Caco-2 (cell line): ENCODE data around the gene UHMK1. TPM values are rescaled to one million over a fixed set of nuclear protein-coding genes. Genes with fewer than 3 reads are reported as not detected.
"Not testable (repeated sequence)": the region's sequence is repeated elsewhere in the genome, so short reads cannot be mapped to it uniquely, and the experiment has no call there.

Experiments
- BruUV-seq: library from RNA; stranded (reverse); fragments of 400-500 nt; replicated peaks from 2 replicates; lab custom pipeline; 2021; lab: Mats Ljungman, UMichigan
- CTCF ChIA-PET: fragments of 300-600 bp; sonication (Branson Sonifier 250); formaldehyde crosslinking; loops from one replicate; lab custom pipeline; 2022; ENCODE audit warnings: antibody characterized with exemption; lab: Charles Lee
- POLR2A ChIA-PET: fragments of 300-600 bp; sonication (Branson Sonifier 250); formaldehyde crosslinking; loops from one replicate; lab custom pipeline; 2022; ENCODE audit warnings: antibody characterized with exemption; lab: Charles Lee
- DNase-seq, 2 experiments: peaks; one replicate each; pipeline versions ENCODE4 v3.0.0 to v3.0.0-alpha.2; 2020 to 2022
- H3K27me3 ChIP-seq: replicated peaks from 2 replicates; pipeline ENCODE4 v1.6.0; 2011; ENCODE audit warnings: low read length; ENCODE audit not compliant: control insufficient read depth, insufficient read depth
- H3K36me3 ChIP-seq: 2 replicates; pipeline ENCODE4 v1.5.1; 2011; ENCODE audit warnings: low read length; ENCODE audit not compliant: control insufficient read depth, insufficient read depth
- H3K4me1 ChIP-seq: fragments of 250-450 bp; sonication (Bioruptor Pico); 2 replicates; pipeline ENCODE4 v1.5.1; 2020; ENCODE audit warnings: mild to moderate bottlenecking
- H3K4me3 ChIP-seq: 2 replicates; pipeline ENCODE4 v1.5.1; 2011; ENCODE audit warnings: low read depth, mild to moderate bottlenecking, control low read depth, low read length
- H3K9me3 ChIP-seq: fragments of 250-450 bp; sonication (Bioruptor Pico); 2 replicates; pipeline ENCODE4 v1.5.1; 2020; ENCODE audit warnings: mild to moderate bottlenecking, moderate library complexity
- H3K27ac Mint-ChIP-seq: one replicate; pipeline ENCODE4 v1.8.0; 2022; ENCODE audit warnings: mixed read lengths; ENCODE audit not compliant: unreplicated experiment
- H3K27me3 Mint-ChIP-seq: one replicate; pipeline ENCODE4 v1.8.0; 2022; ENCODE audit warnings: mixed read lengths; ENCODE audit not compliant: insufficient read depth, unreplicated experiment
- H3K36me3 Mint-ChIP-seq: one replicate; pipeline ENCODE4 v1.8.0; 2022; ENCODE audit warnings: mild to moderate bottlenecking, mixed read lengths; ENCODE audit not compliant: insufficient read depth, unreplicated experiment
- H3K4me1 Mint-ChIP-seq: one replicate; pipeline ENCODE4 v1.8.0; 2022; ENCODE audit warnings: low read depth, mixed read lengths; ENCODE audit not compliant: unreplicated experiment
- H3K4me3 Mint-ChIP-seq: one replicate; pipeline ENCODE4 v1.8.0; 2022; ENCODE audit warnings: mild to moderate bottlenecking, moderate library complexity, mixed read lengths; ENCODE audit not compliant: unreplicated experiment
- H3K9me3 Mint-ChIP-seq: one replicate; pipeline ENCODE4 v1.8.0; 2022; ENCODE audit warnings: mixed read lengths; ENCODE audit not compliant: unreplicated experiment
- CTCF ChIP-seq, 2 experiments: fragments of 200-600 bp in 1 of 2; IDR thresholded peaks; 1 replicate in 1 of 2; 2 replicates in 1 of 2; pipeline versions ENCODE4 v1.5.1 to v1.8.0; 2011 to 2022; ENCODE audit warnings: antibody characterized with exemption in 1 of 2, control low read depth in 1 of 2, inconsistent platforms in 1 of 2, low read depth in 1 of 2, low read length in 1 of 2, mild to moderate bottlenecking in 1 of 2, moderate library complexity in 1 of 2; ENCODE audit not compliant: insufficient read depth in 1 of 2, severe bottlenecking in 1 of 2, unreplicated experiment in 1 of 2
- intact Hi-C: fragments of 100-400 bp; cut with micrococcal nuclease; formaldehyde crosslinking; loops from one replicate; pipeline ENCODE4 v1.10.0; 2022; ENCODE audit not compliant: unreplicated experiment
- total RNA-seq: library from RNA; stranded (reverse); gene quantifications from 2 replicates; pipeline ENCODE4 v1.2.3, GENCODE V29; 2022

UHMK1 gene
- total RNA-seq, 1 experiment from 2014 or later = 24.9 TPM

- no peak overlapping the region for H3K27ac Mint-ChIP-seq
Measured at GRCh38 chr1:162570718-162571117, 73.1 kb downstream of the UHMK1 start.

GRCh38 chr1:162571121-162571520 is 73.5 kb downstream of the UHMK1 start:
- H3K36me3 Mint-ChIP-seq, POLR2A ChIA-PET, CTCF ChIA-PET, H3K27ac Mint-ChIP-seq, H3K4me1 ChIP-seq, H3K9me3 ChIP-seq, H3K36me3 ChIP-seq, H3K27me3 Mint-ChIP-seq, H3K4me1 Mint-ChIP-seq, H3K4me3 Mint-ChIP-seq, H3K9me3 Mint-ChIP-seq, BruUV-seq, H3K27me3 ChIP-seq, DNase-seq, H3K4me3 ChIP-seq: not testable (repeated sequence)
- intact Hi-C loops = loop anchor here (1.0 kb wide), 1 partner anchor 9 kb away; no protein-coding TSS in a partner anchor

More at GRCh38 chr1:162570718-162571117, 73.1 kb downstream of the UHMK1 start:
- 0 out of 2 replicates have a peak, but pooled peaks cover 5% of the 10 kb centered on the region for H3K4me1 ChIP-seq
- no peaks in the 10 kb centered on the region; the same call in 1 of the 2 replicates for H3K36me3 ChIP-seq
- no TSS peak for BruUV-seq
- no peaks in the 10 kb centered on the region for H3K27me3 ChIP-seq
- H3K9me3 Mint-ChIP-seq = no peaks in the 10 kb centered on the region
- no peaks in the 10 kb centered on the region for H3K9me3 ChIP-seq
- intact Hi-C loops = loop anchor here (1.0 kb wide), 1 partner anchor 8 kb away; no protein-coding TSS in a partner anchor
- H3K36me3 Mint-ChIP-seq = peaks cover 9% of the 10 kb centered on the region
- peaks cover 7% of the 10 kb centered on the region for H3K4me1 Mint-ChIP-seq
- ChIA-PET CTCF (no interaction called here), POLR2A (no interaction called here)
- no peak for TF ChIP-seq CTCF (IDR thresholded peaks at IDR 0.05; ENCODE audit: insufficient read depth in 1 of 2, low read depth in 1 of 2, low read length in 1 of 2, severe bottlenecking in 1 of 2, unreplicated experiment in 1 of 2)
- H3K27me3 Mint-ChIP-seq = no peaks in the 10 kb centered on the region
- no peak for DNase-seq
- H3K4me3 Mint-ChIP-seq = no peak overlapping the region
- no peak overlapping the region for H3K4me3 ChIP-seq

GRCh38 chr1:162571696-162572095 is 74.1 kb downstream of the UHMK1 start:
- Mint-ChIP-seq H3K36me3 (peaks cover 8% of the 10 kb centered on the region), H3K4me3 (no peak overlapping the region), H3K9me3 (no peaks in the 10 kb centered on the region), H3K27me3 (no peaks in the 10 kb centered on the region), H3K27ac (no peak overlapping the region), H3K4me1 (peaks cover 7% of the 10 kb centered on the region)
- Histone ChIP-seq H3K27me3 (no peaks in the 10 kb centered on the region), H3K4me3 (no peak overlapping the region), H3K36me3 (no peaks in the 10 kb centered on the region), H3K9me3 (no peaks in the 10 kb centered on the region), H3K4me1 (0 out of 2 replicates have a peak, but pooled peaks cover 5% of the 10 kb centered on the region)
- ChIA-PET CTCF (no interaction called here), POLR2A (no interaction called here)
- TF ChIP-seq CTCF (IDR thresholded peaks at IDR 0.05; ENCODE audit: insufficient read depth in 1 of 2, low read depth in 1 of 2, low read length in 1 of 2, severe bottlenecking in 1 of 2, unreplicated experiment in 1 of 2) = no peak
- no TSS peak for BruUV-seq
- no peak for DNase-seq
- intact Hi-C loops = loop anchor here (1.0 kb wide), 1 partner anchor 9 kb away; no protein-coding TSS in a partner anchor
